Measurements from ENCODE around the gene ZC2HC1C.

ZC2HC1C gene

GRCh38 chr14:75046275-75046674 lies 23.2 kb upstream of the ZC2HC1C start:
- TF ChIP-seq, protein P1, sequence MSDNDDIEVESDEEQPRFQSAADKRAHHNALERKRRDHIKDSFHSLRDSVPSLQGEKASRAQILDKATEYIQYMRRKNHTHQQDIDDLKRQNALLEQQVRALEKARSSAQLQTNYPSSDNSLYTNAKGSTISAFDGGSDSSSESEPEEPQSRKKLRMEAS (IDR thresholded peaks at IDR 0.05; ENCODE audit: low read depth, low read length): no peak
- no peak for TF ChIP-seq POLR2A (IDR thresholded peaks at IDR 0.05; ENCODE audit: extremely low read depth, insufficient read length)
- TF ChIP-seq CTCF (IDR thresholded peaks at IDR 0.05; ENCODE audit: low read depth, low read length): no peak
- no peak for TF ChIP-seq MYC (IDR thresholded peaks at IDR 0.05; ENCODE audit: low read depth, low read length)

GRCh38 chr14:75046899-75047298 lies 22.5 kb upstream of the ZC2HC1C start:
- TF ChIP-seq, protein P1 (IDR thresholded peaks at IDR 0.05; ENCODE audit: low read depth, low read length): no peak
- TF ChIP-seq POLR2A (IDR thresholded peaks at IDR 0.05; ENCODE audit: extremely low read depth, insufficient read length): no peak
- no peak for TF ChIP-seq MYC (IDR thresholded peaks at IDR 0.05; ENCODE audit: low read depth, low read length)
- TF ChIP-seq CTCF (IDR thresholded peaks at IDR 0.05; ENCODE audit: low read depth, low read length): no peak
- DNase-seq (ENCODE audit: low read depth): no peak
- H3K4me3 ChIP-seq (ENCODE audit: low read depth, low read length): no peak overlapping the region

More at GRCh38 chr14:75046275-75046674, 23.2 kb upstream of the ZC2HC1C start:
- H3K4me3 ChIP-seq (ENCODE audit: low read depth, low read length): no peak overlapping the region
- DNase-seq (ENCODE audit: low read depth): no peak

GRCh38 chr14:75047506-75047905 lies 21.9 kb upstream of the ZC2HC1C start:
- no peak overlapping the region for H3K4me3 ChIP-seq (ENCODE audit: low read depth, low read length)
- no peak for TF ChIP-seq POLR2A (IDR thresholded peaks at IDR 0.05; ENCODE audit: extremely low read depth, insufficient read length)
- TF ChIP-seq, protein P1 (IDR thresholded peaks at IDR 0.05; ENCODE audit: low read depth, low read length): no peak
- no peak for TF ChIP-seq MYC (IDR thresholded peaks at IDR 0.05; ENCODE audit: low read depth, low read length)
- TF ChIP-seq CTCF (IDR thresholded peaks at IDR 0.05; ENCODE audit: low read depth, low read length): no peak
- no peak for DNase-seq (ENCODE audit: low read depth)

GRCh38 chr14:75048101-75048500 lies 21.3 kb upstream of the ZC2HC1C start:
- no peak overlapping the region for H3K4me3 ChIP-seq (ENCODE audit: low read depth, low read length)
- TF ChIP-seq, protein P1 (IDR thresholded peaks at IDR 0.05; ENCODE audit: low read depth, low read length): no peak
- no peak for DNase-seq (ENCODE audit: low read depth)

DNA sequence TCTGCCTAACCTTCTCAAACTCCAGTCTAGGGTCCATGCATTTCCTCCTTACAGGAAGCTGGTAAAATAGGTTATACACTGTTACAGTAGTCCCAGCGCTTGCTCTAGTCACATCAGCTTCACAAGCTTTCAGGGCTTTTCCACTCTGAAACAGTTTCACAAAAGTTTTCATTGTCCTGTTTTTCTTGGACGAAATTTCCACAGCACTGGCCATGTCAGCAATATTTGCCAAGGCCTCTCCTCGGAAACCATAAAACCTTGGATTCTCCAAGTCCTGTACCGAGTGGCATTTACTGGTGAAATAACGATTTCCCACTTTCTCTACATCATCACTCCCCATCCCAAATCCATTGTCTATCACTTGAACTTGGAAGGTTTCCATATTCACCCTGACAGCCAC lies 20.3 kb upstream of the ZC2HC1C start:
- DNase-seq (ENCODE audit: low read depth): no peak

More for the DNA sequence above, 20.3 kb upstream of the ZC2HC1C start:
- H3K4me3 ChIP-seq (ENCODE audit: low read depth, low read length): no peak overlapping the region
- TF ChIP-seq POLR2A (IDR thresholded peaks at IDR 0.05; ENCODE audit: extremely low read depth, insufficient read length) (no peak), CTCF (IDR thresholded peaks at IDR 0.05; ENCODE audit: low read depth, low read length) (no peak), MYC (IDR thresholded peaks at IDR 0.05; ENCODE audit: low read depth, low read length) (no peak)
- TF ChIP-seq, protein P1 (IDR thresholded peaks at IDR 0.05; ENCODE audit: low read depth, low read length): no peak

Data from NB4 (cell line).